ENCODE measurements around the gene YBX1.
"Not testable (repeated sequence)": the region's sequence is repeated elsewhere in the genome, so short reads cannot be mapped to it uniquely, and the experiment has no call there.

The YBX1 gene

DNA sequence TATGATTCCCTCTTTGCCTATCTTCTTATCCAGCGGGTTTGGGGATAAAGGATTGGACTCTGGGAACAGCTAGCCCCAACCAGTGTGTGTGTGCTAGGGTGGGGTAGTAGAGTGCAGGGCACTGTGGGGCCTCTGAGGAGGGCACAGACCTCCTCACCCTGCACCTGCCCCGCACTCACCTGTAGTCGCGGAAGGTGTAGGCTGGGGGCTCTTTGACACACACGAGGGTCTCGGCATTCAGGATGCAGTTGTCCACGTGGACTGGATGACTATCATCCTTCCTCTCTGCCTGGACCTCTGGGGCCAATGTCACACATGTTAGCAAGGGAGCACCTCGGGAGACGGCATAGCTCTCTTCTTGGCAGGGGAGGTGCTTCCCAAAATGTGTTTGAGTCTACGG, 65.8 kb downstream of the YBX1 start:
- TF ChIP-seq CTCF (IDR thresholded peaks at IDR 0.05; ENCODE audit: low read length, missing control alignments): no peak
- no peak for DNase-seq (ENCODE audit: low read depth)
- H3K4me3 ChIP-seq (replicated peaks; ENCODE audit: low read depth, low read length): no peak overlapping the region

DNA sequence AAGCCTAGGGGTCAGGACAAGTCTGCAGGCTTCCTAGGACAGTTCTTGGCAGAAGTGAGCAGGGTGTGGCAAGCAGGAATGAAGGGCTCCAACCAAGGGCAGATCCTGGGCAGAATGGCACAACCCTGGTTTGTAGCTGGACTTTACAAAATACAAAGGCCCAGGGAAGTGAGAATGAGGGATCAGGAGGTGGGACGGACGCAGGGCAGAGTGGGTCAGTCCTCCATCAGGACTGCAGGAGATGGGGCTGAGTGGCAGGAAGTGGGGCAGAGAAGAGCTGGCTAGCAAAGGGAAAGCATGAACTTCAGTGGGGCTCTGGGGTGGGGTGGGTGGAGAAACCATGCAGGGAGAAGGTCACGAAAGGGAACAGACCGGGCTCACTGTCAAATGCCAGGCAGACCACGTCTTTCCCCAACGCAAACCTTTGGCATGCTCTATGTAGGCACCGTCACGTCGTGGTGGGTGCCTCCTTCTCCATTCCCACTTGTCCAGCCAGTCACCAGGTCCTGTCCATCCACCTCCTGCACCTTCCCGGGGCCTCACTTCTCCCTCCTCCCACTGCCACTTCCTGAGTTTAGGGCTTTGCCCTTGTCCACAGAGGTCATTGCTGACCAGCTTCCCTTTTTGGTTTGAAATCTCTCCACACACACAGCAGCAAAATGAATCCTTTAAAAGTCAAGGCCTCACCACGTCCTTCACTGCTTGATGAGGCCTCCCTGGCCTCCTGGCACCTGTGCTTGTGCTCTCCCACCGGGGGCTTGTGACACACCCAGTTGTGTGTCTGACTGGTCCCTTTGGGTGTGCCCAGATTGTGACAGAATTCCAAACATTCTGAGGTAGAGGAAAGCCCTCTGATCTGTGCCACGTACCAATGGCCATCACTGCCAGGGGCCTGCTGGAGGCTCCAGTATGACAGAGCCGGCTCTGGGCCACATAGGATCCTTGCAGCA, 66.5 kb downstream of the YBX1 start:
- no peak overlapping the region for H3K4me3 ChIP-seq (replicated peaks; ENCODE audit: low read depth, low read length)
- no peak for DNase-seq (ENCODE audit: low read depth)
- no peak for TF ChIP-seq CTCF (IDR thresholded peaks at IDR 0.05; ENCODE audit: low read length, missing control alignments)

DNA sequence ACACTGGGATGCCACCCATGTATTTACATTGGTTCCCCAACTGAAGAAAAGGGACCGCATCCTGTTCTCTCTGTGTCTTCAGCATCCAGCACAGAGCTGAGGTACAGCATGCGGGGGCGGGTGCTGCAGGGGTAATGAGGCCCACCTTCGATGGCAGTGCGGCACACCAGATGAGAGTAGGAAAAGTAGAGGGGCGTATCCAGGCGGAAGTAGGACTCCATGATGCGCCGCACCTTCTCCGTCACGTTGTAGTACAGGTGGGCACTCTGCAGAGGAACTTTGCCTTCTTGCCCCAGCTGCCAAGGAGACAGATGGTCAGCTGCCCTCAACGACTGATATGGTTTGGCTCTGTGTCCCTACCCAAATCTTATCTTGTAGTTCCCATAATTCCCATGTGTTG, 67.8 kb downstream of the YBX1 start:
- no peak for TF ChIP-seq CTCF (IDR thresholded peaks at IDR 0.05; ENCODE audit: low read length, missing control alignments)
- no peak for DNase-seq (ENCODE audit: low read depth)

GRCh38 chr1:42751511-42752070, 69.4 kb downstream of the YBX1 start:
- not testable (repeated sequence) for DNase-seq (ENCODE audit: low read depth); H3K4me3 ChIP-seq (replicated peaks; ENCODE audit: low read depth, low read length)

More for the DNA sequence above, 67.8 kb downstream of the YBX1 start:
- no peak overlapping the region for H3K4me3 ChIP-seq (replicated peaks; ENCODE audit: low read depth, low read length)

DNA sequence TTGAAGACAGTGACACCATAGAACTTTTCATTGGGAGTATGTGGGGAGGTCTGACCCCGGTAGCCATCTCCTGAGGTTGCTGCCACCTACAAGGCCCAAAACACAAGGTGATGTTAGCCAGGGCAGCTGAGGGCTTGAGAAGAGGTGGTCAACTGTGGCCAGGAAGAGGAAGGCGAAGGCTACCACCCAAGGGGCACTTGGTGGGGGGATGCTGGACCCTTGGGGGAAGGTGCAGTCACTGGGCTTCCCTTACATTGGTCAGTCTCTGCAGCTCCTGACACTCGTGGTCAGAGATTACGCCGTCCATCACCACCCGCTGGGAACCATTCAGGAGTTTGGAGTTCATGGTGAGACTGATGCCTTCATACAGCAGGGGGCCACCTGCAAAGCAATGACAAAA, 70.1 kb downstream of the YBX1 start:
- DNase-seq (ENCODE audit: low read depth): no peak
- TF ChIP-seq CTCF (IDR thresholded peaks at IDR 0.05; ENCODE audit: low read length, missing control alignments): no peak
- H3K4me3 ChIP-seq (replicated peaks; ENCODE audit: low read depth, low read length): no peak overlapping the region

- H3K4me3 ChIP-seq (replicated peaks; ENCODE audit: low read depth, low read length): no peak overlapping the region
- peak; percentile 63 for DNase-seq (ENCODE audit: low read depth)
- no peak for TF ChIP-seq CTCF (IDR thresholded peaks at IDR 0.05; ENCODE audit: low read length, missing control alignments)
These were observed 70.9 kb downstream of the YBX1 start for GRCh38 chr1:42753070-42753469.
